H9 (cell line): Measurements from ENCODE around the gene KIF4A. TPM values are rescaled to one million over a fixed set of nuclear protein-coding genes. Genes with fewer than 3 reads are reported as not detected.

Source experiments
- DNase-seq: peaks from one replicate; pipeline ENCODE4 v3.0.0-alpha.2; 2017
- H2AFZ ChIP-seq: one replicate; pipeline ENCODE4 v1.6.1; 2013; ENCODE audit warnings: mild to moderate bottlenecking, low read length, control low read depth, moderate library complexity
- H2AK5ac ChIP-seq: 2 replicates; pipeline ENCODE4 v1.6.1; 2013; ENCODE audit warnings: low read length, control low read depth, mixed read lengths; ENCODE audit not compliant: insufficient read length
- H2BK120ac ChIP-seq: one replicate; pipeline ENCODE4 v1.6.1; 2013; ENCODE audit warnings: low read depth, mild to moderate bottlenecking, low read length, control low read depth, inconsistent platforms; ENCODE audit not compliant: poor library complexity, severe bottlenecking
- H2BK12ac ChIP-seq: 2 replicates; pipeline ENCODE4 v1.6.1; 2013; ENCODE audit warnings: low read length, control low read depth, mixed read lengths, low read depth; ENCODE audit not compliant: insufficient read length
- H2BK15ac ChIP-seq: 2 replicates; pipeline ENCODE4 v1.6.1; 2013; ENCODE audit warnings: low read depth, low read length, control low read depth
- H2BK20ac ChIP-seq: one replicate; pipeline ENCODE4 v1.6.1; 2013; ENCODE audit warnings: low read depth, mild to moderate bottlenecking, low read length, control low read depth, inconsistent platforms; ENCODE audit not compliant: poor library complexity, severe bottlenecking
- H2BK5ac ChIP-seq: 2 replicates; pipeline ENCODE4 v1.6.1; 2013; ENCODE audit warnings: low read length, control low read depth, mixed read lengths; ENCODE audit not compliant: insufficient read length
- H3K14ac ChIP-seq: 2 replicates; pipeline ENCODE4 v1.6.1; 2013; ENCODE audit warnings: low read length, control low read depth; ENCODE audit not compliant: insufficient read depth
- H3K18ac ChIP-seq: 2 replicates; pipeline ENCODE4 v1.6.1; 2013; ENCODE audit warnings: low read depth, mild to moderate bottlenecking, mixed read lengths, low read length, control low read depth; ENCODE audit not compliant: insufficient read length
- H3K23ac ChIP-seq: 2 replicates; pipeline ENCODE4 v1.6.1; 2013; ENCODE audit warnings: low read length, control low read depth, mixed read lengths, low read depth; ENCODE audit not compliant: insufficient read length
- H3K23me2 ChIP-seq: 2 replicates; pipeline ENCODE4 v1.6.1; 2013; ENCODE audit warnings: low read depth, mild to moderate bottlenecking, mixed read lengths, low read length, control low read depth; ENCODE audit not compliant: insufficient read length, poor library complexity, severe bottlenecking
- H3K27ac ChIP-seq: 2 replicates; pipeline ENCODE4 v1.5.1; 2013; ENCODE audit warnings: low read length, control low read depth, mixed read lengths, low read depth; ENCODE audit not compliant: insufficient read length
- H3K27me3 ChIP-seq: 2 replicates; pipeline ENCODE4 v1.6.1; 2013; ENCODE audit warnings: low read length, control low read depth, inconsistent platforms; ENCODE audit not compliant: insufficient read depth
- H3K4ac ChIP-seq: 2 replicates; pipeline ENCODE4 v1.6.1; 2013; ENCODE audit warnings: low read depth, mild to moderate bottlenecking, control low read depth, inconsistent platforms, low read length, moderate library complexity
- H3K4me1 ChIP-seq: 2 replicates; pipeline ENCODE4 v1.6.1; 2013; ENCODE audit warnings: low read length, control low read depth, inconsistent platforms; ENCODE audit not compliant: insufficient read depth
- H3K4me2 ChIP-seq: 2 replicates; pipeline ENCODE4 v1.6.1; 2013; ENCODE audit warnings: low read length, control low read depth, mixed read lengths; ENCODE audit not compliant: insufficient read length, insufficient read depth
- H3K56ac ChIP-seq: 2 replicates; pipeline ENCODE4 v1.6.1; 2013; ENCODE audit warnings: low read depth, mild to moderate bottlenecking, mixed read lengths, low read length, control low read depth; ENCODE audit not compliant: insufficient read length
- H3K79me1 ChIP-seq: 2 replicates; pipeline ENCODE4 v1.6.1; 2013; ENCODE audit warnings: low read depth, mild to moderate bottlenecking, moderate library complexity, low read length, control low read depth, inconsistent platforms; ENCODE audit not compliant: insufficient read depth, poor library complexity, severe bottlenecking
- H3K79me2 ChIP-seq: 2 replicates; pipeline ENCODE4 v1.6.1; 2013; ENCODE audit warnings: low read length, control low read depth, inconsistent platforms; ENCODE audit not compliant: insufficient read depth
- H3K9ac ChIP-seq: 2 replicates; pipeline ENCODE4 v1.6.1; 2013; ENCODE audit warnings: low read length, control low read depth, mixed read lengths; ENCODE audit not compliant: insufficient read length; ENCODE audit errors: extremely low read depth
- H3K9me3 ChIP-seq: one replicate; pipeline ENCODE4 v1.6.1; 2013; ENCODE audit warnings: low read depth, low read length, inconsistent platforms; ENCODE audit not compliant: control insufficient read depth
- H3T11ph ChIP-seq: one replicate; pipeline ENCODE4 v1.6.1; 2013; ENCODE audit warnings: mild to moderate bottlenecking, low read length, control low read depth, inconsistent platforms
- H4K20me1 ChIP-seq: one replicate; pipeline ENCODE4 v1.6.1; 2013; ENCODE audit not compliant: control insufficient read depth, insufficient read length, insufficient read depth
- H4K5ac ChIP-seq: 2 replicates; pipeline ENCODE4 v1.6.1; 2013; ENCODE audit warnings: low read depth, mild to moderate bottlenecking, mixed read lengths, low read length, control low read depth; ENCODE audit not compliant: insufficient read length
- H4K8ac ChIP-seq: replicated peaks from 2 replicates; pipeline ENCODE4 v1.6.1; 2013; ENCODE audit warnings: low read length, control low read depth, mixed read lengths, low read depth; ENCODE audit not compliant: insufficient read length
- H4K91ac ChIP-seq: 2 replicates; pipeline ENCODE4 v1.6.1; 2013; ENCODE audit warnings: low read depth, mild to moderate bottlenecking, moderate library complexity, mixed read lengths, low read length, control low read depth; ENCODE audit not compliant: insufficient read length
- H3K27ac Mint-ChIP-seq, 3 experiments: 2 replicates in 2 of 3; 3 replicates in 1 of 3; pipeline ENCODE4 v1.8.0; 2020 to 2021; ENCODE audit warnings: mixed read lengths in 3 of 3, mild to moderate bottlenecking in 1 of 3, moderate library complexity in 1 of 3
- H3K27me3 Mint-ChIP-seq: 2 replicates; pipeline ENCODE4 v1.8.0; 2021; ENCODE audit warnings: low read depth, mild to moderate bottlenecking, moderate library complexity, mixed read lengths
- H3K36me3 Mint-ChIP-seq, 3 experiments: 2 replicates in 2 of 3; 3 replicates in 1 of 3; pipeline ENCODE4 v1.8.0; 2020 to 2021; ENCODE audit warnings: low read depth in 3 of 3, mixed read lengths in 3 of 3; ENCODE audit not compliant: insufficient read depth in 1 of 3
- H3K4me1 Mint-ChIP-seq, 2 experiments: 2 replicates each; pipeline ENCODE4 v1.8.0; 2020; ENCODE audit warnings: mixed read lengths in 2 of 2
- H3K4me3 Mint-ChIP-seq, 2 experiments: 2 replicates in 1 of 2; 3 replicates in 1 of 2; pipeline ENCODE4 v1.8.0; 2020 to 2021; ENCODE audit warnings: mild to moderate bottlenecking in 2 of 2, mixed read lengths in 2 of 2, moderate library complexity in 1 of 2
- H3K9me3 Mint-ChIP-seq, 2 experiments: 2 replicates in 1 of 2; 3 replicates in 1 of 2; pipeline ENCODE4 v1.8.0; 2020; ENCODE audit warnings: mild to moderate bottlenecking in 2 of 2, mixed read lengths in 2 of 2, moderate library complexity in 1 of 2
- CTCF ChIP-seq: fragments of 200-600 bp; sonication (generic); conservative IDR thresholded peaks from 3 replicates; pipeline ENCODE4 v1.8.0; 2021; ENCODE audit warnings: antibody characterized with exemption, mild to moderate bottlenecking
- WGBS: extraction: QIAGEN DNeasy Blood & Tissue Kit; methylation state at CpG from one replicate; pipeline ENCODE4 v1.1.7; 2013; ENCODE audit warnings: missing lambda C conversion rate, low lambda C conversion rate, mixed read lengths; ENCODE audit not compliant: insufficient read length; ENCODE audit errors: extremely low coverage; 5-methylcytosine and 5-hydroxymethylcytosine counted together
- total RNA-seq: library from RNA; stranded (reverse); gene quantifications from 2 replicates; pipeline ENCODE4 v1.2.1, GENCODE V29; 2021

Gene KIF4A
- total RNA-seq, 1 experiment from 2014 or later, result 41.8 TPM

GRCh38 chrX:70411475-70411874 lies 121.6 kb downstream of the KIF4A start:
- Histone ChIP-seq H2BK20ac (no peak overlapping the region), H3T11ph (no peak overlapping the region), H3K27me3 (no peaks in the 10 kb centered on the region), H2BK5ac (no peak overlapping the region), H3K9ac (no peak overlapping the region), H2BK12ac (no peak overlapping the region), H2AK5ac (no peak overlapping the region), H3K23ac (no peak overlapping the region), H3K27ac (no peak overlapping the region), H4K20me1 (no peaks in the 10 kb centered on the region), H3K23me2 (no peaks in the 10 kb centered on the region), H3K18ac (no peak overlapping the region), H4K91ac (no peak overlapping the region), H3K14ac (no peak overlapping the region), H3K79me2 (no peaks in the 10 kb centered on the region), H4K8ac (no peak overlapping the region), H3K56ac (no peak overlapping the region), H3K9me3 (peaks cover 29% of the 10 kb centered on the region), H3K4ac (no peak overlapping the region), H2BK15ac (no peak overlapping the region), H3K4me1 (no peaks in the 10 kb centered on the region), H3K4me2 (no peak overlapping the region), H4K5ac (no peak overlapping the region), H2AFZ (no peak overlapping the region), H2BK120ac (no peak overlapping the region), H3K79me1 (no peaks in the 10 kb centered on the region)
- DNase-seq, result no peak
- Mint-ChIP-seq H3K36me3 (peaks cover 11 to 52% (median 21%) of the 10 kb centered on the region in 3 experiments), H3K9me3 (peaks cover 42 to 52% of the 10 kb centered on the region in 2 experiments), H3K4me3 (no peak overlapping the region), H3K4me1 (no peaks in the 10 kb centered on the region), H3K27ac (no peak overlapping the region), H3K27me3 (no peaks in the 10 kb centered on the region)
- no peak for TF ChIP-seq CTCF
- WGBS, result no CpG with 5 or more reads among the region's 3 CpGs
